GM21576 (cell line): Measurements from ENCODE around the gene PPEF2.

Experiments used
- ATAC-seq: cut with Tn5 transposase; IDR thresholded peaks from one replicate; pipeline ENCODE4 v1.9.1; 2021; ENCODE audit warnings: mild to moderate bottlenecking, moderate library complexity; ENCODE audit not compliant: unreplicated experiment

The PPEF2 gene

GRCh38 chr4:75841641-75842520, 60.4 kb downstream of the PPEF2 start:
- ATAC-seq = no peak

DNA sequence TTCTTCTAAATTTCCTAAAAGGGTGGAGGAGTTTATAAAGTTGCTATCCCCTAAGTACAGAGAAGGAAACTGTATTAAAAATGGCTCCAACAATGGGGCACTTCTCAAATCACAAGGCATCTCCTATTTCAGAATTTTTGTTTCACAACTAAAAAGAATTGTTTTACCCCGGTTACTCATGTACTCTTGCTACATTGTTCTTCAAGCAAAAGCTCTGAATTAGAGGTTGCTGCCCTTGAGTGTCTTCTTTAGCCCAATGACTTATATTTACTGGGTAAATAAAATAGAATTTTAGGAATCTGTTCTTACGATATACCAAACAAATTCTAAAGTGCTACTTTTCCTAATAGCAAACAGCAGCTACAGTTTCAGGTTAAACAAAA, 67.5 kb downstream of the PPEF2 start:
- no peak for ATAC-seq

DNA sequence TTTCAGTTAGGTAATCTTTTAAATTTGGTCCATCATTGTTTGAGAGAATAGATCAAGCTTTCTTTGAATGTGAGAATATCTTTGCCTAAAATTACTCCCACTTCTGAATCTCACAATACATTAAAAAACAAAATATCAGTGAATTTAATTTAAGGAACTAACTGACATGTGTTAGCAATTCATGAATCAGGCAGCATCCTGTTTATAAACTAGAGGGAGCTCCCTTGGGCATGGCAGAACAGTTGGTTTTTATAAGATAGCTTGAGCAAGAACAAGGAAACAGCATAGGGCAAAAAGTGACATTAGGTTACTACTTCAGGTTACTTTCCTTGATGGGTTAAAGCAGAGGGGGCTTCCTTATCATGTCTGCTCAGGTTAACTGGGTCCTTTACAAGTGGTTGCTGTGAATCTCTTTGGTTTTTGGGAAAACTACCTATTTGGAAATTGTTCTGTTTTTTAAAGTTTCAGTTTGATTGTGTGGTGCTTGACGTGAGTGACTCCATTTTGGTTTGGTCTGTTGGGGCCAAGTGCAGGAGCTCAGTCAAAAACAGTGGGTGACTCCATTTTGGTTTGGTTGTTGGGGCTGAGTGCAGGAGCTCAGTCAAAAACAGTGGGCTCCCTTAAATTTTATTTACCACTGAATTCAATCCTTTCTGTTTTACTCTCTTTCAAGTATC, 68.0 kb downstream of the PPEF2 start:
- ATAC-seq = no peak

DNA sequence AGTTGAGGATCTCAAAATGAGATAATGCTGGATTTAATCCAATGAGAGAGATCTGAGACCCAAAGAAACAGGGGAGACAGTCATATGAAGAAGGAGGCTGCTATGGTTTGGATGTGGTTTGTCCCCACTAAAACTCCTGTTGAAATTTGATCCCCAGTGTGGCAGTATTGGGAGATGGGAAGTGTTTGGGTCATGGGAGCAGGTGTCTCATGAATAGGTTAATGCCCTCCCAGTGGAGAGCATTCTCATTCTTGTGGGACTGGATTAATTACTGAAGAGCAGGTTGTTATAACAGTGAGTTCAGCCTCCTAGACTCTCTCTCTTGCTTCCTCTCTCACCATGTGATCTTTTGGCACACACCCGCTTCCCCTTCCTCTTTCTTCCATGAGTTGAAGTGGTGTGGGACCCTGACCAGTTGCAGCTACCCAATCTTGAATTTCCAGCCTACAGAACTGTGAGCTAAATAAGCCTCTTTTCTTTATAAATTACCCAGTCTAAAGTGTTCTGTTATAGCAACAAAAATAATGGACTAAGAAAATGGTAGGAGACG, 70.3 kb downstream of the PPEF2 start:
- no peak for ATAC-seq

GRCh38 chr4:75830906-75831305, 71.3 kb downstream of the PPEF2 start:
- ATAC-seq = no peak

- no peak for ATAC-seq
These were observed 78.4 kb downstream of the PPEF2 start for GRCh38 chr4:75823812-75824211.

DNA sequence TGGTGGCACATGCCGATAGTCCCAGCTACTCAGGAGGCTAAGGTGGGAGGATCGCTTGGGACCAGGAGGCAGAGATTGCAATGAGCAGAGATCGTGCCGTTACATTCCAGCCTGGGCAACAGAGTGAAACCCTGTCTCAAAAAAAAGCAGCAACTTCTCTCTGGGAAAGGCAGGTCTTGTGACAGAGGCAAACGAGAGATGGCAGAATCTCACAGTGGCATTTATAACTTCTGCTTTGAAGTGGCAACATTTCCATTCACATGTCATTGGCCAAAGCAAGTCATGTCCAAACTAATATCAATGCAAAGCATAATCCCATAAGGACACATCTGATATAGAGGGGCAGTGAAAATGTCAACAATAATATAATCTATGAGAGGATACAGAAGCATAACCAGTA, 79.8 kb downstream of the PPEF2 start:
- ATAC-seq = no peak

GRCh38 chr4:75821966-75822365, 80.3 kb downstream of the PPEF2 start:
- no peak for ATAC-seq

GRCh38 chr4:75821216-75821615, 81.0 kb downstream of the PPEF2 start:
- ATAC-seq = no peak

GRCh38 chr4:75820676-75821075, 81.6 kb downstream of the PPEF2 start:
- ATAC-seq = no peak

DNA sequence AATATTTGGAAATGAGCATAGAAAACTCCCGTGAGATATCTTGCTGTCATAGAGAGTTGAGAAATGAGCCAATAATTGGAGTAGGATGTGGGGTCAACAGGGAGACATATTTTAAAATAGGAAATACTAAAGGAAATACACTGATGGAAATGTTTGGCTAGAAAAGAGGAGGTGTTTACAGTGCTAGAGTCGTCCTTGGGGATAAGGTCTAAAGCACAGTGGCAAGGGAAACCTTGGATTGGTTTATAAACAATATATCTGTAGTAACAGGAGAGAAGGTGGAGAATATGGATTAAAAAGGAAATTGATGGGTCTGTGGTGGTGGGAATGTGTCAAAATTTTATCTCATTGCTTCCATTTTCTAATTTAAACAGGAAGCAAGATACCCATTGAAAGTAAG, 82.1 kb downstream of the PPEF2 start:
- no peak for ATAC-seq

- ATAC-seq = no peak
These were observed 83.1 kb downstream of the PPEF2 start for GRCh38 chr4:75819121-75819520.

GRCh38 chr4:75817901-75818300, 84.4 kb downstream of the PPEF2 start:
- no peak for ATAC-seq
